ENCODE results near the gene RRM2. TPM values are rescaled to one million over a fixed set of nuclear protein-coding genes. Genes with fewer than 3 reads are reported as not detected.

RRM2 gene
- polyA plus RNA-seq, 1 donor from 2014 or later, result 0.57 TPM

DNA sequence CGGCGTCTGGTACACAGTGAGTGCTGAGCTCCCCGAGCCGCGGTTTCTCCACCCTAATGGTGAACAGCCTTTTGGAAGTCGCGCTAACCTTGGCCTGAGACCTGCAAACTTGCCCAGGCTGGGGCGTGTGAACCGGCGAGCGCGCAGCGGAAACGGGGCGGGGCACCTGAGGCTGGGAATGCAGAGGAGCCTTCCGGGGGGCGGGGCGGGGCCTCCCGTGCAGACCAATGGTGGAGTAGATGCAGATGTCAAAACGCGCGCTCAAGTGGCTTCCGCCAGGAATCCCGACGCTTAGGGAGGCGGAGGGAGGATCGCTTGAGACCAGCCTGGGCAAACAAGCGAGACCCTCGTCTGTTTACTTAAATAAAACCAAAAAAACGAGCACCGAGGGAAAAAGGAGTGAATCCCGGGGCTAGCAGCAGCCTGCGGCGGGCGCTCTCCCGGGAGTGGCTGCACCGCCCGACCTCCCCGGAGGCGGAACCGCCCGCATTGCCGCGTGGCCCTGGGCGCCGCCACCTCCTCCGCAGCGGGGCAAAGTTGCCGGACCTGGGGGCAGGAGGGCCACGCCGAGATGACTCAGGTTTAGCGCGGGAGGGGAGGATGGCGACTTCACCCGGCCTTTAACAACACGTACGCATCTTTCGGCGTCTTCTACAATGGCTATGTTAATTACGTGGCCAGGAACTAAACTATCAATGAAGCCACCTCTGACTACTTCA, 2.2 kb upstream of the RRM2 start:
- H3K9me2 ChIP-seq (ENCODE audit: insufficient read depth, low read length), result no peaks in the 10 kb centered on the region
- no peaks in the 10 kb centered on the region for H3F3A ChIP-seq (ENCODE audit: insufficient read depth, low read length, poor library complexity, severe bottlenecking)
- H3K27ac ChIP-seq (ENCODE audit: low read length), result no peak overlapping the region
- no peak overlapping the region for H2AFZ ChIP-seq (ENCODE audit: low read depth, low read length)
- H3K4me2 ChIP-seq (ENCODE audit: low read length), result peak overlapping the region; percentile 63
- peaks cover 7% of the 10 kb centered on the region for H3K27me3 ChIP-seq (ENCODE audit: insufficient read depth, low read depth, low read length)
- H3K9ac ChIP-seq (ENCODE audit: low read length), result peak overlapping the region; percentile 13
- H3K36me3 ChIP-seq (ENCODE audit: insufficient read depth, low read length), result no peaks in the 10 kb centered on the region
- H3K9me3 ChIP-seq (ENCODE audit: low read length), result no peaks in the 10 kb centered on the region
- H4K20me1 ChIP-seq (ENCODE audit: insufficient read depth), result no peaks in the 10 kb centered on the region
- peaks cover 13% of the 10 kb centered on the region for H3K79me2 ChIP-seq (replicated peaks; ENCODE audit: insufficient read depth, low read length)
- no peak for TF ChIP-seq POLR2AphosphoS5 (IDR thresholded peaks at IDR 0.05)
- TF ChIP-seq MXI1 (conservative IDR thresholded peaks at IDR 0.05; ENCODE audit: poor library complexity, severe bottlenecking), result peak; percentile 67
- TF ChIP-seq TAF1 (IDR thresholded peaks at IDR 0.05; ENCODE audit: low read depth), result no peak
- TF ChIP-seq EP300 (conservative IDR thresholded peaks at IDR 0.05; ENCODE audit: poor library complexity, severe bottlenecking), result no peak
- TF ChIP-seq, protein P1, sequence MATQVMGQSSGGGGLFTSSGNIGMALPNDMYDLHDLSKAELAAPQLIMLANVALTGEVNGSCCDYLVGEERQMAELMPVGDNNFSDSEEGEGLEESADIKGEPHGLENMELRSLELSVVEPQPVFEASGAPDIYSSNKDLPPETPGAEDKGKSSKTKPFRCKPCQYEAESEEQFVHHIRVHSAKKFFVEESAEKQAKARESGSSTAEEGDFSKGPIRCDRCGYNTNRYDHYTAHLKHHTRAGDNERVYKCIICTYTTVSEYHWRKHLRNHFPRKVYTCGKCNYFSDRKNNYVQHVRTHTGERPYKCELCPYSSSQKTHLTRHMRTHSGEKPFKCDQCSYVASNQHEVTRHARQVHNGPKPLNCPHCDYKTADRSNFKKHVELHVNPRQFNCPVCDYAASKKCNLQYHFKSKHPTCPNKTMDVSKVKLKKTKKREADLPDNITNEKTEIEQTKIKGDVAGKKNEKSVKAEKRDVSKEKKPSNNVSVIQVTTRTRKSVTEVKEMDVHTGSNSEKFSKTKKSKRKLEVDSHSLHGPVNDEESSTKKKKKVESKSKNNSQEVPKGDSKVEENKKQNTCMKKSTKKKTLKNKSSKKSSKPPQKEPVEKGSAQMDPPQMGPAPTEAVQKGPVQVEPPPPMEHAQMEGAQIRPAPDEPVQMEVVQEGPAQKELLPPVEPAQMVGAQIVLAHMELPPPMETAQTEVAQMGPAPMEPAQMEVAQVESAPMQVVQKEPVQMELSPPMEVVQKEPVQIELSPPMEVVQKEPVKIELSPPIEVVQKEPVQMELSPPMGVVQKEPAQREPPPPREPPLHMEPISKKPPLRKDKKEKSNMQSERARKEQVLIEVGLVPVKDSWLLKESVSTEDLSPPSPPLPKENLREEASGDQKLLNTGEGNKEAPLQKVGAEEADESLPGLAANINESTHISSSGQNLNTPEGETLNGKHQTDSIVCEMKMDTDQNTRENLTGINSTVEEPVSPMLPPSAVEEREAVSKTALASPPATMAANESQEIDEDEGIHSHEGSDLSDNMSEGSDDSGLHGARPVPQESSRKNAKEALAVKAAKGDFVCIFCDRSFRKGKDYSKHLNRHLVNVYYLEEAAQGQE (IDR thresholded peaks at IDR 0.05; ENCODE audit: borderline replicate concordance), result no peak
- TF ChIP-seq RAD21 (conservative IDR thresholded peaks at IDR 0.05), result peak; percentile 25
- peak; percentile 23 for TF ChIP-seq SMC3 (conservative IDR thresholded peaks at IDR 0.05; ENCODE audit: poor library complexity)
- TF ChIP-seq, protein P2, sequence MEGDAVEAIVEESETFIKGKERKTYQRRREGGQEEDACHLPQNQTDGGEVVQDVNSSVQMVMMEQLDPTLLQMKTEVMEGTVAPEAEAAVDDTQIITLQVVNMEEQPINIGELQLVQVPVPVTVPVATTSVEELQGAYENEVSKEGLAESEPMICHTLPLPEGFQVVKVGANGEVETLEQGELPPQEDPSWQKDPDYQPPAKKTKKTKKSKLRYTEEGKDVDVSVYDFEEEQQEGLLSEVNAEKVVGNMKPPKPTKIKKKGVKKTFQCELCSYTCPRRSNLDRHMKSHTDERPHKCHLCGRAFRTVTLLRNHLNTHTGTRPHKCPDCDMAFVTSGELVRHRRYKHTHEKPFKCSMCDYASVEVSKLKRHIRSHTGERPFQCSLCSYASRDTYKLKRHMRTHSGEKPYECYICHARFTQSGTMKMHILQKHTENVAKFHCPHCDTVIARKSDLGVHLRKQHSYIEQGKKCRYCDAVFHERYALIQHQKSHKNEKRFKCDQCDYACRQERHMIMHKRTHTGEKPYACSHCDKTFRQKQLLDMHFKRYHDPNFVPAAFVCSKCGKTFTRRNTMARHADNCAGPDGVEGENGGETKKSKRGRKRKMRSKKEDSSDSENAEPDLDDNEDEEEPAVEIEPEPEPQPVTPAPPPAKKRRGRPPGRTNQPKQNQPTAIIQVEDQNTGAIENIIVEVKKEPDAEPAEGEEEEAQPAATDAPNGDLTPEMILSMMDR (IDR thresholded peaks at IDR 0.05; ENCODE audit: poor library complexity, severe bottlenecking), result no peak
- no peak for TF ChIP-seq EZH2 (IDR thresholded peaks at IDR 0.05; ENCODE audit: borderline replicate concordance, insufficient read depth, low read length, poor library complexity, severe bottlenecking)
- peak overlapping the region; percentile 76 for H3K4me3 ChIP-seq (ENCODE audit: low read length)

DNA sequence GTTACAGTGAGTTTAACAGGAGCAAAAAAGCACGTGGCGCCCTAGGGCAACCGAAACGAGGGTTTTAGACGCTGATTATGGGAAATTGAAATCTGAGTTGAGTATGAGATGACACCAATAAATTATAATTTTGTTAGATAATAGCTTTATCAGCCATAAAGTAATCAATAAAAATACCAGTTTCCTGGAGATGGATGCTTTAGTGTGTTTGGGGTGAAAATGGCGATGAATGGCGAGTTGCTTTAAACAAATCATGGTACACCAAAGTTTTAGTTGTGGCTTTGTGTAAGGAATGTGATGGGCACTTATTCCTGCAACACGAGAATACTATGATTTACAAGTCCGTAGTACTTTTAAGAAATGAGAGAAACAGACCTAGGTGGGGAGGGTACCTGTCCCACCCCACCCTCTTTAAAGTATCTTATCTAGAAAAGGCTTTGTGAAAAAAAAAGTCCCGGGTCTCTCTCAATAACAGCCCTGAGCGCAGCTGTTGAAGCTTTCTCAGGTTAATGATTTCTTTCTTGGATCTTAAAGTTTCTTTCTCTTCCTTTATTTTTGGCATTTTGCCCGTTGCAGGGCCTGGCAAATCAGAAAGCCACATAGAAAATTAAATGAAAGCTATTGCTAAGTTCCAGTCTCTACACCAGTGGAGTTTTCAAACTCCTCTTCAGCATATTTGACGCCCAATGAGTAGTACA, 1.5 kb upstream of the RRM2 start:
- Histone ChIP-seq H3K79me2 (replicated peaks; ENCODE audit: insufficient read depth, low read length) (peaks cover 13% of the 10 kb centered on the region), H2AFZ (ENCODE audit: low read depth, low read length) (no peak overlapping the region), H3K27me3 (ENCODE audit: insufficient read depth, low read depth, low read length) (peaks cover 7% of the 10 kb centered on the region), H3K27ac (ENCODE audit: low read length) (no peak overlapping the region), H4K20me1 (ENCODE audit: insufficient read depth) (no peaks in the 10 kb centered on the region), H3K4me2 (ENCODE audit: low read length) (peak overlapping the region; percentile 63), H3K9me2 (ENCODE audit: insufficient read depth, low read length) (no peaks in the 10 kb centered on the region), H3K36me3 (ENCODE audit: insufficient read depth, low read length) (no peaks in the 10 kb centered on the region), H3K4me3 (ENCODE audit: low read length) (peak overlapping the region; percentile 76), H3K9ac (ENCODE audit: low read length) (no peak overlapping the region), H3K9me3 (ENCODE audit: low read length) (no peaks in the 10 kb centered on the region), H3F3A (ENCODE audit: insufficient read depth, low read length, poor library complexity, severe bottlenecking) (no peaks in the 10 kb centered on the region)
- TF ChIP-seq EZH2 (IDR thresholded peaks at IDR 0.05; ENCODE audit: borderline replicate concordance, insufficient read depth, low read length, poor library complexity, severe bottlenecking) (no peak), EP300 (conservative IDR thresholded peaks at IDR 0.05; ENCODE audit: poor library complexity, severe bottlenecking) (no peak)
- TF ChIP-seq, protein P2 (IDR thresholded peaks at IDR 0.05; ENCODE audit: poor library complexity, severe bottlenecking), result no peak

Measured in neural cell (in vitro differentiated cells).